GM12878 (cell line): Measurements from ENCODE around the gene ATG3. TPM values are rescaled to one million over a fixed set of nuclear protein-coding genes. Genes with fewer than 3 reads are reported as not detected.

Experiments used
- ATAC-seq: fragments of 200-7000 bp; cut with Tn5 transposase; 3 replicates; pipeline ENCODE4 v1.9.1; 2020; ENCODE audit warnings: mild to moderate bottlenecking, moderate library complexity
- BruUV-seq: library from RNA; stranded (reverse); fragments of 400-500 nt; replicated peaks from 2 replicates; lab custom pipeline; 2021; lab: Mats Ljungman, UMichigan
- CTCF ChIA-PET: fragments of 300-600 bp; sonication (Branson Sonifier 250); formaldehyde crosslinking; extraction: SDS; loops from one replicate; lab custom pipeline; 2021; ENCODE audit warnings: inconsistent platforms; lab: Yijun Ruan, JAX
- POLR2A ChIA-PET: fragments of 350-600 bp; formaldehyde crosslinking; extraction: SDS; loops from one replicate; lab custom pipeline; 2021; ENCODE audit warnings: inconsistent platforms; lab: Charles Lee
- RAD21 ChIA-PET: fragments of 300-600 bp; sonication (Branson Sonifier 250); formaldehyde crosslinking; loops from one replicate; lab custom pipeline; 2023; ENCODE audit warnings: antibody characterized with exemption; ENCODE audit not compliant: unreplicated experiment; lab: Charles Lee
- SMC1A ChIA-PET: fragments of 300-600 bp; sonication (Branson Sonifier 250); formaldehyde crosslinking; loops from one replicate; lab custom pipeline; 2023; ENCODE audit not compliant: unreplicated experiment, uncharacterized antibody; lab: Charles Lee
- DNase-seq: peaks from one replicate; pipeline ENCODE4 v3.0.0-alpha.2; 2011; ENCODE audit warnings: low read depth, low spot score
- FAIRE-seq: peaks from 3 replicates; lab custom pipeline; 2011; peaks lifted over from hg19 to GRCh38; lab: Jason Lieb, UNC
- H2AFZ ChIP-seq: 2 replicates; pipeline ENCODE4 v1.6.0; 2011; ENCODE audit warnings: low read depth, low read length, control low read depth; ENCODE audit not compliant: control insufficient read depth
- H3K27ac ChIP-seq: 2 replicates; pipeline ENCODE4 v1.5.1; 2011; ENCODE audit warnings: control low read depth; ENCODE audit not compliant: control insufficient read depth, insufficient read depth
- H3K27me3 ChIP-seq, 2 experiments: replicated peaks in 1 of 2; 2 replicates each; pipeline versions ENCODE4 v1.6.0 to v1.6.1; 2011; ENCODE audit warnings: low read length in 1 of 2; ENCODE audit not compliant: control insufficient read depth in 2 of 2, insufficient read depth in 2 of 2
- H3K36me3 ChIP-seq, 2 experiments: 2 replicates each; pipeline ENCODE4 v1.5.1; 2011; ENCODE audit warnings: low read length in 1 of 2; ENCODE audit not compliant: control insufficient read depth in 2 of 2, insufficient read depth in 2 of 2
- H3K4me1 ChIP-seq: 2 replicates; pipeline ENCODE4 v1.6.1; 2011; ENCODE audit warnings: mild to moderate bottlenecking, low read length, moderate library complexity, mixed read lengths; ENCODE audit not compliant: control insufficient read depth, insufficient read depth
- H3K4me2 ChIP-seq: 2 replicates; pipeline ENCODE4 v1.6.0; 2011; ENCODE audit warnings: control low read depth; ENCODE audit not compliant: control insufficient read depth, insufficient read depth
- H3K4me3 ChIP-seq: fragments of 200-600 bp; sonication (generic); 2 replicates; pipeline ENCODE4 v1.5.1; 2016
- H3K79me2 ChIP-seq: 2 replicates; pipeline ENCODE4 v1.6.0; 2011; ENCODE audit warnings: low read length; ENCODE audit not compliant: control insufficient read depth, insufficient read depth
- H3K9ac ChIP-seq: 2 replicates; pipeline ENCODE4 v1.8.0; 2011; ENCODE audit warnings: low read length, control low read depth, mixed read lengths; ENCODE audit not compliant: control insufficient read depth, insufficient read depth
- H3K9me3 ChIP-seq: replicated peaks from 3 replicates; pipeline ENCODE4 v1.5.1; 2011; ENCODE audit warnings: mild to moderate bottlenecking, low read length; ENCODE audit not compliant: control insufficient read depth, insufficient read depth
- H4K20me1 ChIP-seq: 2 replicates; pipeline ENCODE4 v1.6.0; 2011; ENCODE audit not compliant: control insufficient read depth, insufficient read depth
- BMI1 ChIP-seq: fragments of 450-650 bp; IDR thresholded peaks from 2 replicates; pipeline ENCODE4 v1.6.1; 2016; ENCODE audit warnings: mild to moderate bottlenecking, moderate library complexity, borderline replicate concordance
- CBX3 ChIP-seq: fragments of 200-600 bp; sonication (generic); IDR thresholded peaks from 2 replicates; pipeline ENCODE4 v1.6.1; 2016; ENCODE audit warnings: low read depth, borderline replicate concordance
- CREB1 ChIP-seq: IDR thresholded peaks from 2 replicates; pipeline ENCODE4 v1.6.1; 2012; ENCODE audit warnings: low read depth, mild to moderate bottlenecking, inconsistent platforms
- CTCF ChIP-seq, 3 experiments: IDR thresholded peaks in 2 of 3; conservative IDR thresholded peaks in 1 of 3; 2 replicates each; pipeline ENCODE4 v1.5.1; 2011; ENCODE audit warnings: low read depth in 3 of 3, low read length in 3 of 3, mild to moderate bottlenecking in 3 of 3, control low read depth in 2 of 3, moderate library complexity in 2 of 3, inconsistent platforms in 1 of 3, mixed read lengths in 1 of 3; ENCODE audit not compliant: control insufficient read depth in 2 of 3, insufficient read depth in 1 of 3; ENCODE audit errors: extremely low read depth in 1 of 3
- HDAC6 ChIP-seq: fragments of 200-600 bp; sonication (generic); IDR thresholded peaks from one replicate; pipeline ENCODE4 v1.8.0; 2017; ENCODE audit warnings: antibody characterized with exemption; ENCODE audit not compliant: unreplicated experiment
- MTA3 ChIP-seq: IDR thresholded peaks from 2 replicates; pipeline ENCODE4 v1.6.1; 2012; ENCODE audit warnings: low read length, inconsistent platforms, borderline replicate concordance
- NFYA ChIP-seq: IDR thresholded peaks from 2 replicates; pipeline ENCODE4 v1.6.1; 2011; ENCODE audit warnings: low read depth, mild to moderate bottlenecking, low read length, improper control_type of control experiment, borderline replicate concordance
- POLR2A ChIP-seq: IDR thresholded peaks from 2 replicates; pipeline ENCODE4 v1.6.1; 2011; ENCODE audit warnings: low read depth, mild to moderate bottlenecking, low read length
- SMAD1 ChIP-seq: fragments of 450-650 bp; IDR thresholded peaks from 2 replicates; pipeline ENCODE4 v1.6.1; 2018; ENCODE audit warnings: mild to moderate bottlenecking, low read depth; ENCODE audit not compliant: partially characterized antibody
- USF1 ChIP-seq: IDR thresholded peaks from 2 replicates; pipeline ENCODE4 v1.6.1; 2011; ENCODE audit warnings: borderline replicate concordance, low read depth, mild to moderate bottlenecking, moderate library complexity, mixed read lengths, low read length; ENCODE audit not compliant: insufficient read depth; ENCODE audit errors: extremely low read length
- ZNF24 ChIP-seq: fragments of 450-650 bp; IDR thresholded peaks from 2 replicates; pipeline ENCODE4 v1.6.1; 2017; ENCODE audit warnings: antibody characterized with exemption, mild to moderate bottlenecking
- WGBS: methylation state at CpG from one replicate; pipeline ENCODE4 v1.1.6; 2016; ENCODE audit warnings: low lambda C conversion rate; ENCODE audit not compliant: insufficient replicate concordance, insufficient coverage; ENCODE audit errors: missing lambda C conversion rate; 5-methylcytosine and 5-hydroxymethylcytosine counted together
- in situ Hi-C: fragments of 300-500 bp; cut with MboI; formaldehyde crosslinking; loops from 9 replicates; pipeline ENCODE4 v1.14.3; 2018; ENCODE audit warnings: mixed read lengths
- intact Hi-C: fragments of 100-400 bp; cut with micrococcal nuclease; formaldehyde crosslinking; loops from one replicate; pipeline ENCODE4 v1.14.2; 2022; ENCODE audit not compliant: unreplicated experiment
- polyA plus RNA-seq, 11 experiments: library from polyadenylated mRNA; depleted of rRNA in 4 of 11; unstranded in 6 of 11; stranded (reverse) in 5 of 11; fragments of >200 nt; fragmentation: Nextera tagmentation in 4 of 11; fragmentation: Illumina TruSeq in 1 of 11; extraction: Ambion mirVana in 4 of 11; extraction: Trizol in 1 of 11; gene quantifications; 1 replicate in 1 of 11; 2 replicates in 10 of 11; pipeline versions ENCODE4 v1.2.1 to v1.2.3, GENCODE V29; 2011 to 2016; ENCODE audit warnings: inconsistent platforms in 2 of 11, missing spikeins in 2 of 11, low read depth in 1 of 11
- total RNA-seq, 4 experiments: library from RNA; depleted of rRNA in 3 of 4; stranded (reverse); fragments of >200 nt in 3 of 4; fragmentation: Illumina TruSeq in 1 of 4; extraction: Trizol in 1 of 4; gene quantifications; 2 replicates each; pipeline versions ENCODE4 v1.2.1 to v1.2.3, GENCODE V29; 2013 to 2021

The ATG3 gene
- total and polyA plus RNA-seq, 10 of the 15 experiments (the other 5 are each of a cell fraction or from before 2014, with no cell fraction given): 49.8 to 97.0 (median 63.6) TPM

GRCh38 chr3:112593258-112593657 is 31.5 kb upstream of the ATG3 start:
- TF ChIP-seq BMI1 (no peak), CTCF (IDR thresholded peaks at IDR 0.05 in 2 of 3, conservative IDR thresholded peaks at IDR 0.05 in 1 of 3; ENCODE audit: control insufficient read depth in 2 of 3, extremely low read depth in 1 of 3, insufficient read depth in 1 of 3, low read depth in 3 of 3, low read length in 3 of 3) (no peak), CREB1 (no peak), MTA3 (no peak)
- intact Hi-C loops: no loop called here

GRCh38 chr3:112587336-112587735 is 25.6 kb upstream of the ATG3 start:
- ChIA-PET SMC1A (interaction anchor here (1.1 kb wide), 1 partner anchor 12 kb away, joined by 3 read pairs; no protein-coding TSS in a partner anchor), CTCF (interaction anchor here (0.7 to 1.3 kb wide), 4 partner anchors 11 to 844 kb away, joined by 3 read pairs; no protein-coding TSS in a partner anchor), POLR2A (no interaction called here), RAD21 (no interaction called here)
- Histone ChIP-seq H3K36me3 (peaks cover 0 to 4% of the 10 kb centered on the region in 2 experiments; a peak in 1 of 4 replicates), H3K4me1 (no peaks in the 10 kb centered on the region), H3K27me3 (no peaks in the 10 kb centered on the region), H3K4me3 (no peak overlapping the region), H3K4me2 (no peak overlapping the region), H3K9me3 (no peaks in the 10 kb centered on the region), H3K9ac (no peak overlapping the region), H3K27ac (no peak overlapping the region), H2AFZ (no peak overlapping the region), H3K79me2 (no peaks in the 10 kb centered on the region), H4K20me1 (no peaks in the 10 kb centered on the region)
- BruUV-seq: no TSS peak
- in situ Hi-C loops (no loop called here), intact Hi-C loops (no loop called here)
- DNase-seq (no peak), ATAC-seq (no peak), FAIRE-seq (no peak)
- WGBS: 52% methylated on average over 1 of the region's 1 CpG
- no peak for TF ChIP-seq ZNF24
- TF ChIP-seq SMAD1: no peak
- no peak for TF ChIP-seq CREB1
- no peak for TF ChIP-seq NFYA
- TF ChIP-seq USF1: no peak
- TF ChIP-seq HDAC6: no peak
- no peak for TF ChIP-seq CBX3
- TF ChIP-seq POLR2A: no peak

More at GRCh38 chr3:112593258-112593657, 31.5 kb upstream of the ATG3 start:
- BruUV-seq: no TSS peak
- Histone ChIP-seq H3K4me3 (no peak overlapping the region), H3K27ac (no peak overlapping the region), H3K4me1 (no peaks in the 10 kb centered on the region), H4K20me1 (no peaks in the 10 kb centered on the region), H3K27me3 (no peaks in the 10 kb centered on the region), H3K9ac (no peak overlapping the region), H3K9me3 (no peaks in the 10 kb centered on the region; the same call in 2 of the 3 replicates), H2AFZ (no peak overlapping the region), H3K36me3 (no peaks in the 10 kb centered on the region), H3K79me2 (no peaks in the 10 kb centered on the region), H3K4me2 (no peak overlapping the region)
- RAD21 ChIA-PET: no interaction called here
- in situ Hi-C loops: no loop called here
- SMC1A ChIA-PET: interaction anchor here (1.2 to 1.3 kb wide), 2 partner anchors 12 to 49 kb away, joined by 3 read pairs; no protein-coding TSS in a partner anchor
- no peak for FAIRE-seq
- no peak for ATAC-seq
- no peak for DNase-seq
- CTCF ChIA-PET: interaction anchor here (5.3 kb wide), 1 partner anchor 11 kb away, joined by 23 read pairs; no protein-coding TSS in a partner anchor
- POLR2A ChIA-PET: no interaction called here
